H9 (cell line): ENCODE measurements around the gene CEP83. TPM values are rescaled to one million over a fixed set of nuclear protein-coding genes. Genes with fewer than 3 reads are reported as not detected.

Experiments used
- DNase-seq: peaks from one replicate; pipeline ENCODE4 v3.0.0-alpha.2; 2017
- H2AFZ ChIP-seq: one replicate; pipeline ENCODE4 v1.6.1; 2013; ENCODE audit warnings: mild to moderate bottlenecking, low read length, control low read depth, moderate library complexity
- H2AK5ac ChIP-seq: 2 replicates; pipeline ENCODE4 v1.6.1; 2013; ENCODE audit warnings: low read length, control low read depth, mixed read lengths; ENCODE audit not compliant: insufficient read length
- H2BK120ac ChIP-seq: one replicate; pipeline ENCODE4 v1.6.1; 2013; ENCODE audit warnings: low read depth, mild to moderate bottlenecking, low read length, control low read depth, inconsistent platforms; ENCODE audit not compliant: poor library complexity, severe bottlenecking
- H2BK12ac ChIP-seq: 2 replicates; pipeline ENCODE4 v1.6.1; 2013; ENCODE audit warnings: low read length, control low read depth, mixed read lengths, low read depth; ENCODE audit not compliant: insufficient read length
- H2BK15ac ChIP-seq: 2 replicates; pipeline ENCODE4 v1.6.1; 2013; ENCODE audit warnings: low read depth, low read length, control low read depth
- H2BK20ac ChIP-seq: one replicate; pipeline ENCODE4 v1.6.1; 2013; ENCODE audit warnings: low read depth, mild to moderate bottlenecking, low read length, control low read depth, inconsistent platforms; ENCODE audit not compliant: poor library complexity, severe bottlenecking
- H2BK5ac ChIP-seq: 2 replicates; pipeline ENCODE4 v1.6.1; 2013; ENCODE audit warnings: low read length, control low read depth, mixed read lengths; ENCODE audit not compliant: insufficient read length
- H3K14ac ChIP-seq: 2 replicates; pipeline ENCODE4 v1.6.1; 2013; ENCODE audit warnings: low read length, control low read depth; ENCODE audit not compliant: insufficient read depth
- H3K18ac ChIP-seq: 2 replicates; pipeline ENCODE4 v1.6.1; 2013; ENCODE audit warnings: low read depth, mild to moderate bottlenecking, mixed read lengths, low read length, control low read depth; ENCODE audit not compliant: insufficient read length
- H3K23ac ChIP-seq: 2 replicates; pipeline ENCODE4 v1.6.1; 2013; ENCODE audit warnings: low read length, control low read depth, mixed read lengths, low read depth; ENCODE audit not compliant: insufficient read length
- H3K23me2 ChIP-seq: 2 replicates; pipeline ENCODE4 v1.6.1; 2013; ENCODE audit warnings: low read depth, mild to moderate bottlenecking, mixed read lengths, low read length, control low read depth; ENCODE audit not compliant: insufficient read length, poor library complexity, severe bottlenecking
- H3K27ac ChIP-seq: 2 replicates; pipeline ENCODE4 v1.5.1; 2013; ENCODE audit warnings: low read length, control low read depth, mixed read lengths, low read depth; ENCODE audit not compliant: insufficient read length
- H3K27me3 ChIP-seq: 2 replicates; pipeline ENCODE4 v1.6.1; 2013; ENCODE audit warnings: low read length, control low read depth, inconsistent platforms; ENCODE audit not compliant: insufficient read depth
- H3K4ac ChIP-seq: 2 replicates; pipeline ENCODE4 v1.6.1; 2013; ENCODE audit warnings: low read depth, mild to moderate bottlenecking, control low read depth, inconsistent platforms, low read length, moderate library complexity
- H3K4me1 ChIP-seq: 2 replicates; pipeline ENCODE4 v1.6.1; 2013; ENCODE audit warnings: low read length, control low read depth, inconsistent platforms; ENCODE audit not compliant: insufficient read depth
- H3K4me2 ChIP-seq: 2 replicates; pipeline ENCODE4 v1.6.1; 2013; ENCODE audit warnings: low read length, control low read depth, mixed read lengths; ENCODE audit not compliant: insufficient read length, insufficient read depth
- H3K56ac ChIP-seq: 2 replicates; pipeline ENCODE4 v1.6.1; 2013; ENCODE audit warnings: low read depth, mild to moderate bottlenecking, mixed read lengths, low read length, control low read depth; ENCODE audit not compliant: insufficient read length
- H3K79me1 ChIP-seq: 2 replicates; pipeline ENCODE4 v1.6.1; 2013; ENCODE audit warnings: low read depth, mild to moderate bottlenecking, moderate library complexity, low read length, control low read depth, inconsistent platforms; ENCODE audit not compliant: insufficient read depth, poor library complexity, severe bottlenecking
- H3K79me2 ChIP-seq: 2 replicates; pipeline ENCODE4 v1.6.1; 2013; ENCODE audit warnings: low read length, control low read depth, inconsistent platforms; ENCODE audit not compliant: insufficient read depth
- H3K9ac ChIP-seq: 2 replicates; pipeline ENCODE4 v1.6.1; 2013; ENCODE audit warnings: low read length, control low read depth, mixed read lengths; ENCODE audit not compliant: insufficient read length; ENCODE audit errors: extremely low read depth
- H3K9me3 ChIP-seq: one replicate; pipeline ENCODE4 v1.6.1; 2013; ENCODE audit warnings: low read depth, low read length, inconsistent platforms; ENCODE audit not compliant: control insufficient read depth
- H3T11ph ChIP-seq: one replicate; pipeline ENCODE4 v1.6.1; 2013; ENCODE audit warnings: mild to moderate bottlenecking, low read length, control low read depth, inconsistent platforms
- H4K20me1 ChIP-seq: one replicate; pipeline ENCODE4 v1.6.1; 2013; ENCODE audit not compliant: control insufficient read depth, insufficient read length, insufficient read depth
- H4K5ac ChIP-seq: 2 replicates; pipeline ENCODE4 v1.6.1; 2013; ENCODE audit warnings: low read depth, mild to moderate bottlenecking, mixed read lengths, low read length, control low read depth; ENCODE audit not compliant: insufficient read length
- H4K8ac ChIP-seq: replicated peaks from 2 replicates; pipeline ENCODE4 v1.6.1; 2013; ENCODE audit warnings: low read length, control low read depth, mixed read lengths, low read depth; ENCODE audit not compliant: insufficient read length
- H4K91ac ChIP-seq: 2 replicates; pipeline ENCODE4 v1.6.1; 2013; ENCODE audit warnings: low read depth, mild to moderate bottlenecking, moderate library complexity, mixed read lengths, low read length, control low read depth; ENCODE audit not compliant: insufficient read length
- H3K27ac Mint-ChIP-seq, 3 experiments: 2 replicates in 2 of 3; 3 replicates in 1 of 3; pipeline ENCODE4 v1.8.0; 2020 to 2021; ENCODE audit warnings: mixed read lengths in 3 of 3, mild to moderate bottlenecking in 1 of 3, moderate library complexity in 1 of 3
- H3K27me3 Mint-ChIP-seq: 2 replicates; pipeline ENCODE4 v1.8.0; 2021; ENCODE audit warnings: low read depth, mild to moderate bottlenecking, moderate library complexity, mixed read lengths
- H3K36me3 Mint-ChIP-seq, 3 experiments: 2 replicates in 2 of 3; 3 replicates in 1 of 3; pipeline ENCODE4 v1.8.0; 2020 to 2021; ENCODE audit warnings: low read depth in 3 of 3, mixed read lengths in 3 of 3; ENCODE audit not compliant: insufficient read depth in 1 of 3
- H3K4me1 Mint-ChIP-seq, 2 experiments: 2 replicates each; pipeline ENCODE4 v1.8.0; 2020; ENCODE audit warnings: mixed read lengths in 2 of 2
- H3K4me3 Mint-ChIP-seq, 2 experiments: 2 replicates in 1 of 2; 3 replicates in 1 of 2; pipeline ENCODE4 v1.8.0; 2020 to 2021; ENCODE audit warnings: mild to moderate bottlenecking in 2 of 2, mixed read lengths in 2 of 2, moderate library complexity in 1 of 2
- H3K9me3 Mint-ChIP-seq, 2 experiments: 2 replicates in 1 of 2; 3 replicates in 1 of 2; pipeline ENCODE4 v1.8.0; 2020; ENCODE audit warnings: mild to moderate bottlenecking in 2 of 2, mixed read lengths in 2 of 2, moderate library complexity in 1 of 2
- WGBS: extraction: QIAGEN DNeasy Blood & Tissue Kit; methylation state at CpG from one replicate; pipeline ENCODE4 v1.1.7; 2013; ENCODE audit warnings: missing lambda C conversion rate, low lambda C conversion rate, mixed read lengths; ENCODE audit not compliant: insufficient read length; ENCODE audit errors: extremely low coverage; 5-methylcytosine and 5-hydroxymethylcytosine counted together
- total RNA-seq: library from RNA; stranded (reverse); gene quantifications from 2 replicates; pipeline ENCODE4 v1.2.1, GENCODE V29; 2021
- TF ChIP-seq, protein P1 (sequence below): fragments of 200-600 bp; sonication (generic); conservative IDR thresholded peaks from 3 replicates; pipeline ENCODE4 v1.8.0; 2021; ENCODE audit warnings: antibody characterized with exemption, mild to moderate bottlenecking

The CEP83 gene
- total RNA-seq, 1 experiment from 2014 or later = 26.5 TPM

DNA sequence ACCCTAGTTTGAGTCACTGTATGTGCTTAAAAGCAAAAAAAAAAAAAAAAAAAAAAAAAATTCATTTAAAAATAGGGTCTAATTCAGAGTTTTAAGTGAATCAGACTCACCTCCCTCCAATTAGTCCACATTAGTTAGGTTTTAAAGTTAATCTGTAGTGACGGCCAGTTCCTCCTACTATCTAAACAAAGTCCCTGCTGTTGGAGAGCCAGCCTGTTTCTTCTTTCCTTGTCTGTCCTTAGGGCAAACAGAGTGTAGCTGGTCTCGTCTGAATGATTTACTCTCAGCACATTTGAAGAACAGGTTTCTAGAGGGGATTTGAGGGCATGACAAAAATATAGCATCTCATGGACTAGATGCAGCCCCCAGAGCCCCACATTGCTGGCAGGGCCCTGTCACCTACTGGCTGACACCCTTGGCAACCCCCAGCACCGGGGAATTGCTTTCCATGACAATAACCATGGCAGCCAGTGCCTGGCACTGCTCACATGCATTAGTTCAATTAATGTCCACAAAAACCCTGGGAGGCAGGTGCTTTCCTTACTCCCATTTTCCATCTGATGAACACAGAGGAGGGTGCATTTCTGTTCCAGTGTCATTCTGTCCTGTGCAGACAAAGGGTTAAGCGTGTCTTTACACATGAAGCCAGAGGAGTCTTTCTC, 173.0 kb downstream of the CEP83 start:
- Histone ChIP-seq H3K9ac (no peak overlapping the region), H3K23me2 (no peaks in the 10 kb centered on the region), H4K91ac (no peak overlapping the region), H3K14ac (no peak overlapping the region), H3K9me3 (no peaks in the 10 kb centered on the region), H4K8ac (no peak overlapping the region), H3K79me1 (no peaks in the 10 kb centered on the region), H3K56ac (no peak overlapping the region), H3K27ac (no peak overlapping the region), H3K27me3 (no peaks in the 10 kb centered on the region), H2AFZ (no peak overlapping the region), H2BK5ac (no peak overlapping the region), H2BK12ac (no peak overlapping the region), H4K5ac (no peak overlapping the region), H2AK5ac (no peak overlapping the region), H3K23ac (no peak overlapping the region), H3K18ac (no peak overlapping the region), H3K4ac (no peak overlapping the region), H2BK20ac (no peak overlapping the region), H3T11ph (no peak overlapping the region), H4K20me1 (no peaks in the 10 kb centered on the region), H2BK120ac (no peak overlapping the region), H3K4me2 (no peak overlapping the region), H3K4me1 (peaks cover 9% of the 10 kb centered on the region; the same call in 1 of the 2 replicates), H3K79me2 (no peaks in the 10 kb centered on the region), H2BK15ac (no peak overlapping the region)
- peaks cover 44 to 52% of the 10 kb centered on the region in 2 experiments for H3K4me1 Mint-ChIP-seq
- WGBS = no CpG with 5 or more reads among the region's 4 CpGs
- H3K4me3 Mint-ChIP-seq = no peak overlapping the region
- H3K27me3 Mint-ChIP-seq = no peaks in the 10 kb centered on the region; the same call in none of the 2 replicates
- no peak overlapping the region for H3K27ac Mint-ChIP-seq
- DNase-seq = no peak
- H3K9me3 Mint-ChIP-seq = no peaks in the 10 kb centered on the region
- H3K36me3 Mint-ChIP-seq = peaks cover 0 to 4% (median 0%) of the 10 kb centered on the region in 3 experiments; a peak in 1 of 7 replicates
- TF ChIP-seq, protein P1, sequence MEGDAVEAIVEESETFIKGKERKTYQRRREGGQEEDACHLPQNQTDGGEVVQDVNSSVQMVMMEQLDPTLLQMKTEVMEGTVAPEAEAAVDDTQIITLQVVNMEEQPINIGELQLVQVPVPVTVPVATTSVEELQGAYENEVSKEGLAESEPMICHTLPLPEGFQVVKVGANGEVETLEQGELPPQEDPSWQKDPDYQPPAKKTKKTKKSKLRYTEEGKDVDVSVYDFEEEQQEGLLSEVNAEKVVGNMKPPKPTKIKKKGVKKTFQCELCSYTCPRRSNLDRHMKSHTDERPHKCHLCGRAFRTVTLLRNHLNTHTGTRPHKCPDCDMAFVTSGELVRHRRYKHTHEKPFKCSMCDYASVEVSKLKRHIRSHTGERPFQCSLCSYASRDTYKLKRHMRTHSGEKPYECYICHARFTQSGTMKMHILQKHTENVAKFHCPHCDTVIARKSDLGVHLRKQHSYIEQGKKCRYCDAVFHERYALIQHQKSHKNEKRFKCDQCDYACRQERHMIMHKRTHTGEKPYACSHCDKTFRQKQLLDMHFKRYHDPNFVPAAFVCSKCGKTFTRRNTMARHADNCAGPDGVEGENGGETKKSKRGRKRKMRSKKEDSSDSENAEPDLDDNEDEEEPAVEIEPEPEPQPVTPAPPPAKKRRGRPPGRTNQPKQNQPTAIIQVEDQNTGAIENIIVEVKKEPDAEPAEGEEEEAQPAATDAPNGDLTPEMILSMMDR = no peak
